AG04450 (cell line): ENCODE data around the gene CRBN. TPM values are rescaled to one million over a fixed set of nuclear protein-coding genes. Genes with fewer than 3 reads are reported as not detected.

ENCODE experiments used
- CTCF ChIA-PET: fragments of 300-600, 350-600 bp; formaldehyde crosslinking; extraction: SDS; loops from one replicate; lab custom pipeline; 2022; ENCODE audit warnings: antibody characterized with exemption, inconsistent platforms; lab: Charles Lee
- POLR2A ChIA-PET: fragments of 350-600 bp; formaldehyde crosslinking; extraction: SDS; loops from one replicate; lab custom pipeline; 2021; ENCODE audit warnings: antibody characterized with exemption, inconsistent platforms; lab: Yijun Ruan, JAX
- DNase-seq: peaks from one replicate; pipeline ENCODE4 v3.0.0-alpha.2; 2011; ENCODE audit warnings: low read depth, low spot score
- H3K27ac ChIP-seq: one replicate; pipeline ENCODE4 v1.5.1; 2012; ENCODE audit warnings: low read depth, low read length, control low read depth
- H3K27me3 ChIP-seq: one replicate; pipeline ENCODE4 v1.6.0; 2012; ENCODE audit warnings: low read length; ENCODE audit not compliant: control insufficient read depth, insufficient read depth
- H3K4me3 ChIP-seq: 2 replicates; pipeline ENCODE4 v1.5.1; 2011; ENCODE audit warnings: mild to moderate bottlenecking, low read depth, low read length, control low read depth
- H3K9me3 ChIP-seq: 2 replicates; pipeline ENCODE4 v1.5.1; 2012; ENCODE audit warnings: low read length; ENCODE audit not compliant: control insufficient read depth, insufficient read depth
- CTCF ChIP-seq: IDR thresholded peaks from 2 replicates; pipeline ENCODE4 v1.5.1; 2011; ENCODE audit warnings: low read depth, low read length, control low read depth, inconsistent platforms
- polyA plus RNA-seq: library from polyadenylated mRNA; depleted of rRNA; stranded (reverse); fragments of >200 nt; gene quantifications from 2 replicates; pipeline ENCODE4 v1.2.3, GENCODE V29; 2011

The CRBN gene
- polyA plus RNA-seq, 1 experiment: 44.2 TPM

- CTCF ChIA-PET: interaction anchor here (1.4 to 1.8 kb wide), 2 partner anchors 1092 to 1094 kb away, joined by 7 to 8 read pairs; no protein-coding TSS in a partner anchor
- H3K27ac ChIP-seq: no peak overlapping the region
- TF ChIP-seq CTCF: peak; percentile 39; the same call in 1 of the 2 replicates
- no peak overlapping the region for H3K4me3 ChIP-seq
- POLR2A ChIA-PET: no interaction called here
- no peaks in the 10 kb centered on the region for H3K27me3 ChIP-seq
- no peaks in the 10 kb centered on the region for H3K9me3 ChIP-seq
- DNase-seq: no peak
Measured at GRCh38 chr3:3196148-3196861, 16.8 kb upstream of the CRBN start.

GRCh38 chr3:3194861-3195260, 15.4 kb upstream of the CRBN start:
- no peak for TF ChIP-seq CTCF
- ChIA-PET POLR2A (no interaction called here), CTCF (no interaction called here)

GRCh38 chr3:3192286-3192675, 12.8 kb upstream of the CRBN start:
- Histone ChIP-seq H3K27ac (no peak overlapping the region), H3K4me3 (no peak overlapping the region), H3K9me3 (no peaks in the 10 kb centered on the region), H3K27me3 (no peaks in the 10 kb centered on the region)
- CTCF ChIA-PET: interaction anchor here (2.4 kb wide), 1 partner anchor 8 kb away, joined by 11 read pairs; no protein-coding TSS in a partner anchor
- no peak for TF ChIP-seq CTCF
- no peak for DNase-seq
- POLR2A ChIA-PET: no interaction called here

More at GRCh38 chr3:3194861-3195260, 15.4 kb upstream of the CRBN start:
- Histone ChIP-seq H3K27me3 (no peaks in the 10 kb centered on the region), H3K27ac (no peak overlapping the region), H3K9me3 (no peaks in the 10 kb centered on the region), H3K4me3 (no peak overlapping the region)
- no peak for DNase-seq

- Histone ChIP-seq H3K4me3 (no peak overlapping the region), H3K9me3 (no peaks in the 10 kb centered on the region), H3K27me3 (no peaks in the 10 kb centered on the region), H3K27ac (no peak overlapping the region)
- POLR2A ChIA-PET: no interaction called here
- CTCF ChIA-PET: interaction anchor here (2.4 kb wide), 1 partner anchor 9 kb away, joined by 11 read pairs; no protein-coding TSS in a partner anchor
- TF ChIP-seq CTCF: no peak
- DNase-seq: no peak
Measured at GRCh38 chr3:3191675-3192285, 12.3 kb upstream of the CRBN start.

GRCh38 chr3:3189961-3190360, 10.5 kb upstream of the CRBN start:
- no peak for TF ChIP-seq CTCF
- no peak overlapping the region for H3K27ac ChIP-seq

More at GRCh38 chr3:3189961-3190360, 10.5 kb upstream of the CRBN start:
- ChIA-PET CTCF (interaction anchor here (1.2 to 3.1 kb wide), 2 partner anchors 9 to 11 kb away, joined by 3 to 18 read pairs; no protein-coding TSS in a partner anchor), POLR2A (no interaction called here)
- Histone ChIP-seq H3K27me3 (no peaks in the 10 kb centered on the region), H3K4me3 (no peak overlapping the region), H3K9me3 (no peaks in the 10 kb centered on the region)
- DNase-seq: no peak
